ENCODE measurements around the gene PLA2G7.

Gene PLA2G7

DNA sequence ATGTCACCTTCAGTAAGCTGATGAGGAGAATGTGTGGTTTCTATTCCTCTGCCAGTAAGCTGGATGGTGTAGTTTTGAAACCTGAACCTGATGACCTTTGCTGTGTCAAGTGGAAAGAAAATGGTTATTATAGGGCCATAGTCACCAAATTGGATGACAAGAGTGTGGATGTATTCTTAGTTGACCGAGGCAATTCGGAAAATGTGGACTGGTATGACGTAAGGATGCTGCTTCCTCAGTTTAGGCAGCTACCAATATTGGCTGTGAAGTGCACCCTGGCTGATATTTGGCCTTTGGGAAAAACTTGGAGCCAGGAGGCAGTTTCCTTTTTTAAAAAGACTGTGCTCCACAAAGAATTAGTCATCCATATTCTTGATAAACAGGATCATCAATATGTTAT, 45.5 kb downstream of the PLA2G7 start (continued):
- TF ChIP-seq ZNF510 (tag by site-specific recombination; IDR thresholded peaks at IDR 0.05; ENCODE audit: insufficient replicate concordance) (no peak), ZNF501 (tag by site-specific recombination; IDR thresholded peaks at IDR 0.05) (no peak), ZNF311 (tag by site-specific recombination; IDR thresholded peaks at IDR 0.05; ENCODE audit: borderline replicate concordance) (no peak), SP7 (tag by site-specific recombination; IDR thresholded peaks at IDR 0.05) (no peak), MYNN (tag by site-specific recombination; IDR thresholded peaks at IDR 0.05; ENCODE audit: borderline replicate concordance) (no peak), WT1 (tag by site-specific recombination; IDR thresholded peaks at IDR 0.05) (no peak), ZXDB (tag by site-specific recombination; IDR thresholded peaks at IDR 0.05) (no peak)

- ChIA-PET CTCF (no interaction called here), POLR2A (no interaction called here)
- no peak overlapping the region for H3K27ac ChIP-seq (ENCODE audit: extremely low read depth, low read depth, low read length)
- H3K36me3 ChIP-seq (ENCODE audit: control insufficient read depth in 2 of 2, insufficient read depth in 1 of 2, low read length in 2 of 2): no peaks in the 10 kb centered on the region
- H3K9me3 ChIP-seq (ENCODE audit: control insufficient read depth, insufficient read depth, low read depth, low read length): no peaks in the 10 kb centered on the region
- no peaks in the 10 kb centered on the region for H3K4me1 ChIP-seq (ENCODE audit: control insufficient read depth, insufficient read depth, low read length)
- H3K4me3 ChIP-seq (ENCODE audit: low read depth, low read length): no peak overlapping the region
- TF ChIP-seq MYNN (tag by site-specific recombination; IDR thresholded peaks at IDR 0.05; ENCODE audit: borderline replicate concordance): no peak
- TF ChIP-seq GLIS1 (tag by site-specific recombination; IDR thresholded peaks at IDR 0.05): no peak
- no peak for TF ChIP-seq ZBTB7A (tag by site-specific recombination; IDR thresholded peaks at IDR 0.05; ENCODE audit: low read depth)
- no peak for TF ChIP-seq ZNF549 (tag by site-specific recombination; IDR thresholded peaks at IDR 0.05)
- no peak for TF ChIP-seq ZFP69B (tag by site-specific recombination; IDR thresholded peaks at IDR 0.05)
- TF ChIP-seq GLI2 (tag by site-specific recombination; IDR thresholded peaks at IDR 0.05; ENCODE audit: borderline replicate concordance, low read depth): no peak
- TF ChIP-seq ZNF112 (tag by site-specific recombination; IDR thresholded peaks at IDR 0.05): no peak
- TF ChIP-seq, protein P1, sequence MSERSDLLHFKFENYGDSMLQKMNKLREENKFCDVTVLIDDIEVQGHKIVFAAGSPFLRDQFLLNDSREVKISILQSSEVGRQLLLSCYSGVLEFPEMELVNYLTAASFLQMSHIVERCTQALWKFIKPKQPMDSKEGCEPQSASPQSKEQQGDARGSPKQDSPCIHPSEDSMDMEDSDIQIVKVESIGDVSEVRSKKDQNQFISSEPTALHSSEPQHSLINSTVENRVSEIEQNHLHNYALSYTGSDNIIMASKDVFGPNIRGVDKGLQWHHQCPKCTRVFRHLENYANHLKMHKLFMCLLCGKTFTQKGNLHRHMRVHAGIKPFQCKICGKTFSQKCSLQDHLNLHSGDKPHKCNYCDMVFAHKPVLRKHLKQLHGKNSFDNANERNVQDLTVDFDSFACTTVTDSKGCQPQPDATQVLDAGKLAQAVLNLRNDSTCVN (tag by site-specific recombination; optimal IDR thresholded peaks at IDR 0.05): no peak
- no peak for TF ChIP-seq ZNF830 (tag by site-specific recombination; IDR thresholded peaks at IDR 0.05; ENCODE audit: low read depth)
- TF ChIP-seq ZBTB11 (tag by site-specific recombination; conservative IDR thresholded peaks at IDR 0.05; ENCODE audit: low read depth): no peak
- TF ChIP-seq, protein P2, sequence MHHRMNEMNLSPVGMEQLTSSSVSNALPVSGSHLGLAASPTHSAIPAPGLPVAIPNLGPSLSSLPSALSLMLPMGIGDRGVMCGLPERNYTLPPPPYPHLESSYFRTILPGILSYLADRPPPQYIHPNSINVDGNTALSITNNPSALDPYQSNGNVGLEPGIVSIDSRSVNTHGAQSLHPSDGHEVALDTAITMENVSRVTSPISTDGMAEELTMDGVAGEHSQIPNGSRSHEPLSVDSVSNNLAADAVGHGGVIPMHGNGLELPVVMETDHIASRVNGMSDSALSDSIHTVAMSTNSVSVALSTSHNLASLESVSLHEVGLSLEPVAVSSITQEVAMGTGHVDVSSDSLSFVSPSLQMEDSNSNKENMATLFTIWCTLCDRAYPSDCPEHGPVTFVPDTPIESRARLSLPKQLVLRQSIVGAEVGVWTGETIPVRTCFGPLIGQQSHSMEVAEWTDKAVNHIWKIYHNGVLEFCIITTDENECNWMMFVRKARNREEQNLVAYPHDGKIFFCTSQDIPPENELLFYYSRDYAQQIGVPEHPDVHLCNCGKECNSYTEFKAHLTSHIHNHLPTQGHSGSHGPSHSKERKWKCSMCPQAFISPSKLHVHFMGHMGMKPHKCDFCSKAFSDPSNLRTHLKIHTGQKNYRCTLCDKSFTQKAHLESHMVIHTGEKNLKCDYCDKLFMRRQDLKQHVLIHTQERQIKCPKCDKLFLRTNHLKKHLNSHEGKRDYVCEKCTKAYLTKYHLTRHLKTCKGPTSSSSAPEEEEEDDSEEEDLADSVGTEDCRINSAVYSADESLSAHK (tag by site-specific recombination; IDR thresholded peaks at IDR 0.05): no peak
- no peak for TF ChIP-seq ZNF473 (tag by site-specific recombination; IDR thresholded peaks at IDR 0.05)
- TF ChIP-seq ZNF394 (tag by site-specific recombination; IDR thresholded peaks at IDR 0.05; ENCODE audit: borderline replicate concordance): no peak
- TF ChIP-seq ZNF239 (tag by site-specific recombination; IDR thresholded peaks at IDR 0.05): no peak
- no peak for TF ChIP-seq ZNF555 (tag by site-specific recombination; conservative IDR thresholded peaks at IDR 0.05)
- no peak for TF ChIP-seq ZNF266 (tag by site-specific recombination; IDR thresholded peaks at IDR 0.05; ENCODE audit: low read depth)
- TF ChIP-seq, protein P3, sequence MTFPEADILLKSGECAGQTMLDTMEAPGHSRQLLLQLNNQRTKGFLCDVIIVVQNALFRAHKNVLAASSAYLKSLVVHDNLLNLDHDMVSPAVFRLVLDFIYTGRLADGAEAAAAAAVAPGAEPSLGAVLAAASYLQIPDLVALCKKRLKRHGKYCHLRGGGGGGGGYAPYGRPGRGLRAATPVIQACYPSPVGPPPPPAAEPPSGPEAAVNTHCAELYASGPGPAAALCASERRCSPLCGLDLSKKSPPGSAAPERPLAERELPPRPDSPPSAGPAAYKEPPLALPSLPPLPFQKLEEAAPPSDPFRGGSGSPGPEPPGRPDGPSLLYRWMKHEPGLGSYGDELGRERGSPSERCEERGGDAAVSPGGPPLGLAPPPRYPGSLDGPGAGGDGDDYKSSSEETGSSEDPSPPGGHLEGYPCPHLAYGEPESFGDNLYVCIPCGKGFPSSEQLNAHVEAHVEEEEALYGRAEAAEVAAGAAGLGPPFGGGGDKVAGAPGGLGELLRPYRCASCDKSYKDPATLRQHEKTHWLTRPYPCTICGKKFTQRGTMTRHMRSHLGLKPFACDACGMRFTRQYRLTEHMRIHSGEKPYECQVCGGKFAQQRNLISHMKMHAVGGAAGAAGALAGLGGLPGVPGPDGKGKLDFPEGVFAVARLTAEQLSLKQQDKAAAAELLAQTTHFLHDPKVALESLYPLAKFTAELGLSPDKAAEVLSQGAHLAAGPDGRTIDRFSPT (tag by site-specific recombination; IDR thresholded peaks at IDR 0.05): no peak
- TF ChIP-seq ZNF768 (tag by site-specific recombination; IDR thresholded peaks at IDR 0.05): no peak
- TF ChIP-seq TCF7L2 (IDR thresholded peaks at IDR 0.05; ENCODE audit: borderline replicate concordance, low read depth, low read length): no peak
Measured at GRCh38 chr6:46688966-46689335, 46.2 kb downstream of the PLA2G7 start.
